Neural cell (in vitro differentiated cells): Measurements from ENCODE around the gene YTHDC2.

Source experiments
- CTCF ChIP-seq: fragments of 450-650 bp; IDR thresholded peaks from 2 replicates; pipeline ENCODE4 v1.5.1; 2014; ENCODE audit warnings: antibody characterized with exemption, mild to moderate bottlenecking, moderate library complexity; ENCODE audit not compliant: poor library complexity, severe bottlenecking
- EP300 ChIP-seq: fragments of 450-650 bp; conservative IDR thresholded peaks from 2 replicates; pipeline ENCODE4 v1.6.1; 2014; ENCODE audit warnings: antibody characterized with exemption, mild to moderate bottlenecking, moderate library complexity; ENCODE audit not compliant: poor library complexity, severe bottlenecking
- EZH2 ChIP-seq: fragments of 200-600, 300-800 bp; shearing (Covaris generic), sonication (generic); IDR thresholded peaks from 2 replicates; pipeline ENCODE4 v1.6.1; 2014; ENCODE audit warnings: antibody characterized with exemption, low read length, borderline replicate concordance, mild to moderate bottlenecking; ENCODE audit not compliant: insufficient read depth, poor library complexity, severe bottlenecking
- MXI1 ChIP-seq: fragments of 450-650 bp; conservative IDR thresholded peaks from 2 replicates; pipeline ENCODE4 v1.6.1; 2014; ENCODE audit warnings: antibody characterized with exemption, mild to moderate bottlenecking; ENCODE audit not compliant: poor library complexity, severe bottlenecking
- POLR2AphosphoS5 ChIP-seq: IDR thresholded peaks from 2 replicates; pipeline ENCODE4 v1.6.1; 2012
- RAD21 ChIP-seq: fragments of 450-650 bp; conservative IDR thresholded peaks from 2 replicates; pipeline ENCODE4 v1.6.1; 2014; ENCODE audit warnings: antibody characterized with exemption, mild to moderate bottlenecking, moderate library complexity
- REST ChIP-seq: IDR thresholded peaks from 2 replicates; pipeline ENCODE4 v1.6.1; 2012; ENCODE audit warnings: borderline replicate concordance
- SMC3 ChIP-seq: fragments of 450-650 bp; conservative IDR thresholded peaks from 2 replicates; pipeline ENCODE4 v1.6.1; 2014; ENCODE audit warnings: antibody characterized with exemption, mild to moderate bottlenecking, moderate library complexity; ENCODE audit not compliant: poor library complexity
- TAF1 ChIP-seq: IDR thresholded peaks from 2 replicates; pipeline ENCODE4 v1.6.1; 2012; ENCODE audit warnings: low read depth

- no peak for TF ChIP-seq MXI1
- no peak for TF ChIP-seq TAF1
- TF ChIP-seq CTCF = no peak
- TF ChIP-seq POLR2AphosphoS5 = no peak
- TF ChIP-seq RAD21 = no peak
- no peak for TF ChIP-seq EZH2
- TF ChIP-seq EP300 = no peak
- no peak for TF ChIP-seq REST
- TF ChIP-seq SMC3 = no peak
These were observed 10.3 kb upstream of the YTHDC2 start for GRCh38 chr5:113503146-113503545.
